ENCODE results near the gene CD163.
A peak's percentile ranks its signal among the peaks of the same experiment; 100 is the strongest.

CD163 gene

DNA sequence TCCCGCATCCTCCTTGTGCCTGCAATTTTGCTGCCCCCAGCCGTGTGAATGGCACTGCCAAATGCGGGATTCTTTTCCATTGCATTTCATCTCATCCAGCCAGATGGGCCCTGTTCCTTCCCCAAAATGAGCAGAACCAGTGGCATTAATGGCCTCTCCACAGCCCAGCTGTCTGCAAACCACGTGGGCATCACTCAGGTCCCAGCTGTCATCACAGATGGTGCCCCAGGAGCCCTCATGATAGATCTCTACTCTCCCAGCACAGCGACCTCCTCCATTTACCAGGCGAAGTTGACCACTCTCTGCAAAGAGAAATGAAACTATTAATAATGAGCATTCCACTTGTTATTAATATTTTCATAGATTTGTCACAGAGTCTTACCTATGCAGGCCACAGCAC is 17.1 kb downstream of the CD163 start:
- peaks cover 3% of the 10 kb centered on the region for H3K27me3 Mint-ChIP-seq (ENCODE audit: low read depth)
- no peaks in the 10 kb centered on the region for H3K36me3 Mint-ChIP-seq (ENCODE audit: low read depth)
- no peak overlapping the region for H3K27ac Mint-ChIP-seq
- H3K4me3 Mint-ChIP-seq: no peak overlapping the region
- H3K4me1 Mint-ChIP-seq (ENCODE audit: low read depth): no peaks in the 10 kb centered on the region
- no peak for DNase-seq (ENCODE audit: low spot score)
- no peaks in the 10 kb centered on the region for H3K9me3 Mint-ChIP-seq

DNA sequence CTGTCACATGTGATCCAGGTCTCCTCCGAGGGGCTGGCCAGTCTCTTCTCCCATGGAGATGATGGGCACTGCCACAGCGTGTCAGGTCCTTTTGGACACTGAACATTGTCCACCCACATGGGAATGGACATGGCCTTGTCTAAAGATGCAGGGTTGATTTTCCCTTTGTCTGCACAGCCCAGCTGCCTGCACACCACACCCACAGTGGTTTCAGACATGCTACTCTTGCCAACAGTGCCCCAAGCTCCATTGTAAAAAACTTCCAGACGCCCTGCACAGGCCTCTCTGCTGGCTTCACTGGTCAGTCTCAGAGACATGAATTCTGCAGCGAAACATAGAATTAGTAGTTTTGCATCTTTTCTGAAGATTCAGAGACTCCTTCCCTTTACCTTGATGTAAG is 18.5 kb downstream of the CD163 start:
- no peak for DNase-seq (ENCODE audit: low spot score)
- Mint-ChIP-seq H3K4me3 (no peak overlapping the region), H3K36me3 (ENCODE audit: low read depth) (no peaks in the 10 kb centered on the region), H3K4me1 (ENCODE audit: low read depth) (no peaks in the 10 kb centered on the region), H3K27ac (no peak overlapping the region), H3K9me3 (no peaks in the 10 kb centered on the region), H3K27me3 (ENCODE audit: low read depth) (peaks cover 3% of the 10 kb centered on the region)

DNA sequence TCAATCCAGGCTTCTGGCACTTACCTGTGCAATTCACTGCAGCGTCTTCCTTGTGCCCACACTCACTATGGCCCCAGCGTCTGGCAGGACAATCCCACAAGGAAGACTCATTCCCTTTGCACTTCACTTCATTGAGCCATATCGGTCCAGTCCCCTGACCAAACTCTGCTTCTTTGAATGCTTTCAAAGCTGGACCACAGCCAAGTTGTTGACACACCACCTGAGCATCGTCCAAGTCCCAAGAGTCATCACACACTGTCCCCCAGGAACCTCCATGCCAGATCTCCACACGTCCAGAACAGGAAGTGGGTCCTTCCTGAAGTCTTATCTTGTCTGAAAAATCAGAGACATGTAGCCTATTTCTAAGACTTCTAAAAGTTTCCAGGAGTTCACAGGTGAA is 20.2 kb downstream of the CD163 start:
- no peaks in the 10 kb centered on the region for H3K36me3 Mint-ChIP-seq (ENCODE audit: low read depth)
- no peak overlapping the region for H3K4me3 Mint-ChIP-seq
- H3K9me3 Mint-ChIP-seq: no peaks in the 10 kb centered on the region
- no peaks in the 10 kb centered on the region for H3K4me1 Mint-ChIP-seq (ENCODE audit: low read depth)
- peaks cover 3% of the 10 kb centered on the region for H3K27me3 Mint-ChIP-seq (ENCODE audit: low read depth)
- DNase-seq (ENCODE audit: low spot score): no peak
- H3K27ac Mint-ChIP-seq: no peak overlapping the region

DNA sequence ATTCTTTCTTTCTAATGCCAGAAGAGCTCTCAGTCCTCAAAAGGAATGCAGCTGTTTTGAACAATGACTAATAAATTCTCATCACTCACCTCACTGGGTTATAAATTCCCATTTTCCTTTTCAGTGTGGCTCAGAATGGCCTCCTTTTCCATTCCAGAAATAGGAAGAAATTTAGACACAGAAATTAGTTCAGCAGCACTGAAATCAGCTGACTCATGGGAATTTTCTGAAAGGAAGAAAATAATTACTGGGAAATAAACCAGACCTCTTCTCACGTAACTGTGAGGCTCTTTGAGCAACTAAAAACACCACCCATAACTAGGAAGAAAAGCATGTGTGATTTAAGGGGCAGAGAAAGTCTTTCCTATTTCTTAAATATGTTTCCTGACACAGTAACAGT is 23.8 kb downstream of the CD163 start:
- DNase-seq (ENCODE audit: low spot score): no peak
- Mint-ChIP-seq H3K27ac (no peak overlapping the region), H3K27me3 (ENCODE audit: low read depth) (no peaks in the 10 kb centered on the region), H3K9me3 (no peaks in the 10 kb centered on the region), H3K4me1 (ENCODE audit: low read depth) (no peaks in the 10 kb centered on the region), H3K4me3 (no peak overlapping the region), H3K36me3 (ENCODE audit: low read depth) (no peaks in the 10 kb centered on the region)

DNA sequence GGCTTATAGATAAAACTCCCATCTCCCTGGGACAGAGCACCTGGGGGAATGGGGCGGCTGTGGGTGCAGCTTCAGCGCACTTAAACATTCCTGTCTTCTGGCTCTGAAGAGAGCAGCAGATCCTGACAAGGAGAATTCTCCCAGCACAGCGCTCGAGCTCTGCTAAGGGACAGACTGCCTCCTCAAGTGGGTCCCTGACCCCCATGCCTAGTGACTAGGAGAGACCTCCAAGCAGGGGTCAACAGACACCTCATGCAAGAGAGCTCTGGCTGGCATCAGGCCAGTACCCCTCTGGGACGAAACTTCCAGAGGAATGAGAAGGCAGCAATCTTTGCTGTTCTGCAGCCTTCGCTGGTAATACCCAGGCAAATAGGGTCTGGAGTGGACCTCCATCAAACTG is 31.5 kb downstream of the CD163 start:
- Mint-ChIP-seq H3K4me3 (no peak overlapping the region), H3K27me3 (ENCODE audit: low read depth) (peaks cover 4% of the 10 kb centered on the region), H3K4me1 (ENCODE audit: low read depth) (no peaks in the 10 kb centered on the region), H3K27ac (no peak overlapping the region), H3K36me3 (ENCODE audit: low read depth) (no peaks in the 10 kb centered on the region), H3K9me3 (no peaks in the 10 kb centered on the region)
- no peak for DNase-seq (ENCODE audit: low spot score)

DNA sequence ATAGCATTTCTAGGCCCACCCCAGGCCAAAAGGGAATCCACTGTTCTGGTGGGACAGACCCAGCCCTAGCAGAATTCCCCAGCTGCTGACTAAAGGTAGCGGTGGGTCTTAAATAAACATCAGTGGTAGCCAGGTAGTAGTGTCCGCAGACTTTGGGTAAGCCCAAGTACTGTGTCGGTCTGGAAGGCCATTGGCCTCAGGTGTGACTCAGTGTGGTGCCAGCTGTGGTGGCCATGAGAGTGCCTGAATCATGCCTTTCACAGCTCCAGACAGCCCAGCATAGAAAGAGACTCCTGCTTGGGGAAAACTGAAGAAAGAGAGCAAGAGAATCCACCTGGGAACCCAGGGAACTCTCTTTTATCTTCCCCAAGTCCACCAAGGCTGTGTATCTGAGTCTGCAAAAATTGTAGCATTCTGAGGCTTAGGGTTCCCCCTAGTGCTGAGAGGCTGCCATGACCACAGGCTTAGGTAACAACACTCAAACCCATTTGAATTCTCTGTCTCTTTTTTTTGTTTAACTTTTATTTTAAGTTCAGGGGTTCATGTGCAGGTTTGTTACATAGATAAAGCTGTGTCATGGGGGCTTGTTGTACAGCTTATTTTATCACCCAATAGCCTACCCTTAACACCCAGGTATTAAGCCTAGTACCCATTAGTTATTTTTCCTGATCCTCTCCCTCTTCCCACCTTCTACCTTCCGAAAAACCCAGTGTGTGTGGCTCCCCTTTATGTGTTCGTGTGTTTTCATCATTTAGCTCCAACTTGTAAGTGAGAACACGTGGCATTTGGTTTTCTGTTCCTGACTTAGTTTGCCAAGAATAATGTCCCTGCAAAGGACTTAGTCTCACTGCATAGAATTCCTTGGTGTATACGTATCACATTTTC is 43.0 kb downstream of the CD163 start:
- H3K27me3 Mint-ChIP-seq (ENCODE audit: low read depth): peaks cover under 1% of the 10 kb centered on the region
- no peaks in the 10 kb centered on the region for H3K9me3 Mint-ChIP-seq
- H3K4me3 Mint-ChIP-seq: no peak overlapping the region
- no peak overlapping the region for H3K27ac Mint-ChIP-seq
- no peak for DNase-seq (ENCODE audit: low spot score)
- H3K4me1 Mint-ChIP-seq (ENCODE audit: low read depth): no peaks in the 10 kb centered on the region
- no peaks in the 10 kb centered on the region for H3K36me3 Mint-ChIP-seq (ENCODE audit: low read depth)

DNA sequence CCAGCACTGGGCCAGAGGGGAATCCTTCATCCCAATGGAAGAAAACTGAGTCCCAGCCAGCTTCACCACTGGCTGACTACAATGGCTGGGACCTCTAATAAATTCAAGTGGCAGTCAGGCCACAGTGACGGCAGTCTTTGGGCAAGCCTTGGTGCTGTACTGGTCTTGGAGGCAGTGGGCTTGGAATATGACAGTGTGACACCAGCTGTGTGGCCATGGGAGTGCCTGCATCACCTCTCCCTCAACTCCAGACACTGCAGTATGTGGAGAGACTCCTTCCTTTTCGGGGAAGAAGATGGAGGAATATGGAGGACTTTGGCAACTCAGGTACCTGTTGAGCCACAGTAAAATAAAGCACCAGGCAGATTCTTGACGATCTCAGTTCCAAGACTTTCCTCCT is 43.6 kb downstream of the CD163 start:
- Mint-ChIP-seq H3K4me3 (no peak overlapping the region), H3K9me3 (no peaks in the 10 kb centered on the region), H3K27ac (no peak overlapping the region), H3K36me3 (ENCODE audit: low read depth) (no peaks in the 10 kb centered on the region), H3K27me3 (ENCODE audit: low read depth) (no peaks in the 10 kb centered on the region), H3K4me1 (ENCODE audit: low read depth) (no peaks in the 10 kb centered on the region)
- no peak for DNase-seq (ENCODE audit: low spot score)

DNA sequence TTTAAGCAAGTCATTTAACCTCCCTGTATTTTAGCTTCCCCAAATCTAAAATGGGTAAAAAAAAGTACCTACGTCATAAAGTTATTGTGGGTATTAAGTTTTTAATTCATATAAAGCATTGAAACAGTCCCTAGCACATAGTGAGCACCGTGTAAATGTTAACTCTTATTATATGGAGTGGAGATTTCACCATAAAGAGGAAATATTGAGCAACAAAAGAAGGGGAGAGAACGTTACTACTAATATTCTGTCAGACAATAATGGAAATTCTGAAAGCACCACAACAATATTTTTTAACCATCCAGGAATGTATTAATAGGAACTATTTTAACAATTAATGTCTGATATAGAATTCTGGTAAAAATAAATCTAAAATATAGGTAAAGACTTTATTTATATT is 51.8 kb downstream of the CD163 start:
- no peaks in the 10 kb centered on the region for H3K36me3 Mint-ChIP-seq (ENCODE audit: low read depth)
- no peak overlapping the region for H3K4me3 Mint-ChIP-seq
- no peak for DNase-seq (ENCODE audit: low spot score)
- H3K9me3 Mint-ChIP-seq: no peaks in the 10 kb centered on the region
- no peak overlapping the region for H3K27ac Mint-ChIP-seq
- no peaks in the 10 kb centered on the region for H3K4me1 Mint-ChIP-seq (ENCODE audit: low read depth)
- H3K27me3 Mint-ChIP-seq (ENCODE audit: low read depth): peaks cover 15% of the 10 kb centered on the region

DNA sequence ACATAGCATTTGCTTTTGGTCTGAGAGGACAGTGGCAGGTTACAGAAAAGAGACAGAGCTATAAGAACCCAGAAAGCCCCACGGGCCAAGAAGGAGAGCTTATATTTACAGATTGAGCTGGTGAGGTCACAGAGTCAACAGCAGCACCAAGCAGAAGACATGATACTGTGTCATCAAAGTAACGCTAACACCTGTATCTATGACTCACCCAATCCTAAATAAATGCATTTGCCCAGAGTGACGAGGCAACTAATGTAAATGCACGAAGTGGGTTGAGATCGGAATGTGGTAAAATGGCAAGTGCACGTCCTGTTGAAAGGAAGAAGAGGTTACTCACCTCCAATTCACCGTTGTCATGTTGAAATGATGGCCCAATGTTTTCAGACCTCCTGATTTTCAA is 52.9 kb downstream of the CD163 start:
- H3K36me3 Mint-ChIP-seq (ENCODE audit: low read depth): no peaks in the 10 kb centered on the region
- H3K27me3 Mint-ChIP-seq (ENCODE audit: low read depth): peaks cover 20% of the 10 kb centered on the region
- no peaks in the 10 kb centered on the region for H3K4me1 Mint-ChIP-seq (ENCODE audit: low read depth)
- no peak for DNase-seq (ENCODE audit: low spot score)
- no peaks in the 10 kb centered on the region for H3K9me3 Mint-ChIP-seq
- H3K4me3 Mint-ChIP-seq: no peak overlapping the region
- no peak overlapping the region for H3K27ac Mint-ChIP-seq

DNA sequence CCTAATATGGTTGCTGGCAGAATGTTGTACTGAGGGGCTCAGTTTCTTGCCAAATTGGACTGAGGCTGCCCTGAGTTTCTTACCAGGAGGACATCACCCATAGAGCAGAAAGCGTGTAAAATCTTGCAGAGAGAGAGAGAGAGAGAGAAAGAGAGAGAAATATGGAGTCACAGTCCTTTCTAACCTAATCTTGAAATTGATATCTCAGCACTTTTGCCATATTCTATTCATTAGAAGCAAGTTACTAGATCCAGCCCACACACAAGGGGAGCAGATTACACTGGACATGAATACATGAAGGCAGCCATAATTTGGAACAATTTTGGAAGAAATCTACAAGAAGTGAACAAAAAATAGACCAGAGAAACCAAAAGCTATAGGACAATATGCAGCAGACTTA is 55.5 kb downstream of the CD163 start:
- H3K4me1 Mint-ChIP-seq (ENCODE audit: low read depth): no peaks in the 10 kb centered on the region
- peaks cover 22% of the 10 kb centered on the region for H3K27me3 Mint-ChIP-seq (ENCODE audit: low read depth)
- no peaks in the 10 kb centered on the region for H3K36me3 Mint-ChIP-seq (ENCODE audit: low read depth)
- no peak for DNase-seq (ENCODE audit: low spot score)
- no peak overlapping the region for H3K4me3 Mint-ChIP-seq
- no peak overlapping the region for H3K27ac Mint-ChIP-seq
- H3K9me3 Mint-ChIP-seq: no peaks in the 10 kb centered on the region

DNA sequence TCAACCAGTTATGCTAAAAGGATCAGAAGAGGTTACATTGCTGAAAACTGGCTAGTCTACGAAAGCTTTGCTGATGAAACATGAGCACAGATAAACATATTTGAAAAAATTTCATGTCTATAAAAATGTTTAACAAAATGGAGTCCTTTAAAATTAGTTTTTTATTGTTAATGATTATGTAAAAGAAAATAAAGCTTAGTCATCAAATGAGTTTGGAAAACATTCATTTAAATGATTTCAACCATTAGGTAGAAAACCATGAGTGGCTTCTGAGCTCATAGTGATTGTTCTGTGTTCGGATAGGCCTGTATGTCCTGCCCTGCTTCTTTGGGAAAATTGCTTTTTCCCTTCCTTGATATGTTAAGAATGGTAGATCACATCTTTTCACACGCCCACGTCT is 59.0 kb downstream of the CD163 start:
- H3K4me3 Mint-ChIP-seq: no peak overlapping the region
- no peaks in the 10 kb centered on the region for H3K36me3 Mint-ChIP-seq (ENCODE audit: low read depth)
- H3K9me3 Mint-ChIP-seq: no peaks in the 10 kb centered on the region
- no peak overlapping the region for H3K27ac Mint-ChIP-seq
- DNase-seq (ENCODE audit: low spot score): no peak
- H3K4me1 Mint-ChIP-seq (ENCODE audit: low read depth): no peaks in the 10 kb centered on the region
- peaks cover 43% of the 10 kb centered on the region for H3K27me3 Mint-ChIP-seq (ENCODE audit: low read depth)

DNA sequence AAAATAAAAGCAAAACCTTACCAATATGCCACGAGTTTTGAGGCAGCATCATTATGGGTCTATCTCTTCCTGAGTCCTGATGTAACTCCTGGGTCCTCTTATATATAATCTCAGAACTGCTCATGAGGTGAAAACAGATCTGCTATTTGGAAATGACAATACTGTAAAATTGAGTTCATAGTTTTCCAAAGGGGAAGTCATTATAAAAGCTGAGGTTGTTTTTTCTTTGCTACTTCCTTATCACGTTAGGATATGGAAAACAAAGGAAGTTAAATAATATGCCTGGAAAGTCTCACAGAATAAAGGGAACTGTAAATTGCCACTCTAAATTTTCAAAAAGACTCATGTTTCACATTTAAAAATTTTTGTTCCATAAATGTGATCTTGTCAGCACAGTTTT is 59.5 kb downstream of the CD163 start, which contains the start of gene CD163L1:
Gene CD163L1, minus strand, starts transcription at position 78 of the 400 bp plus-strand sequence. Its CDS starts 26 bp downstream, at position 52.
- H3K9me3 Mint-ChIP-seq: no peaks in the 10 kb centered on the region
- H3K27me3 Mint-ChIP-seq (ENCODE audit: low read depth): peaks cover 48% of the 10 kb centered on the region
- no peaks in the 10 kb centered on the region for H3K36me3 Mint-ChIP-seq (ENCODE audit: low read depth)
- DNase-seq (ENCODE audit: low spot score): no peak
- H3K27ac Mint-ChIP-seq: no peak within 1 kb of the TSS
- H3K4me1 Mint-ChIP-seq (ENCODE audit: low read depth): no peaks in the 10 kb centered on the region
- H3K4me3 Mint-ChIP-seq: no peak within 1 kb of the TSS

DNA sequence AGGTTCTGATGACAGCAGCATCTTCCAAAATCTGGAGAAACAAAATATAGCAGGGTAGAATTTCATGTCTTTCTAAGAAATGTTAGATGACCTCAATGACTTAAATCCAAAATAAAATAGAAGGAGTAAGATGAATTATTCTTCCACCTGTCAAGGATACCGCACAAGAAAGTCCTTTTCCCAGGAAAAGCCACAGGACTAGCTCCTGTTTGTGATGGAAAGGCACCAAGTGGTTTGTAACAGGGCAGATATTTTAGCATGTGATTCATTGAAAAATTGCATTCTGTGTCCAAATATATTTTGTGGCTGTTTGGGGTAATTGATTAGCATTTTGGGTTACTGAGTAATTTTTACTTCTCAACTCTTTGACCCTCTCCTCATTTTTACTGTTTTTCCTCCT is 62.4 kb downstream of the CD163 start:
- DNase-seq (ENCODE audit: low spot score): no peak
- H3K9me3 Mint-ChIP-seq: no peaks in the 10 kb centered on the region
- no peak overlapping the region for H3K4me3 Mint-ChIP-seq
- no peak overlapping the region for H3K27ac Mint-ChIP-seq
- H3K36me3 Mint-ChIP-seq (ENCODE audit: low read depth): no peaks in the 10 kb centered on the region
- no peaks in the 10 kb centered on the region for H3K4me1 Mint-ChIP-seq (ENCODE audit: low read depth)
- H3K27me3 Mint-ChIP-seq (ENCODE audit: low read depth): peaks cover 48% of the 10 kb centered on the region

DNA sequence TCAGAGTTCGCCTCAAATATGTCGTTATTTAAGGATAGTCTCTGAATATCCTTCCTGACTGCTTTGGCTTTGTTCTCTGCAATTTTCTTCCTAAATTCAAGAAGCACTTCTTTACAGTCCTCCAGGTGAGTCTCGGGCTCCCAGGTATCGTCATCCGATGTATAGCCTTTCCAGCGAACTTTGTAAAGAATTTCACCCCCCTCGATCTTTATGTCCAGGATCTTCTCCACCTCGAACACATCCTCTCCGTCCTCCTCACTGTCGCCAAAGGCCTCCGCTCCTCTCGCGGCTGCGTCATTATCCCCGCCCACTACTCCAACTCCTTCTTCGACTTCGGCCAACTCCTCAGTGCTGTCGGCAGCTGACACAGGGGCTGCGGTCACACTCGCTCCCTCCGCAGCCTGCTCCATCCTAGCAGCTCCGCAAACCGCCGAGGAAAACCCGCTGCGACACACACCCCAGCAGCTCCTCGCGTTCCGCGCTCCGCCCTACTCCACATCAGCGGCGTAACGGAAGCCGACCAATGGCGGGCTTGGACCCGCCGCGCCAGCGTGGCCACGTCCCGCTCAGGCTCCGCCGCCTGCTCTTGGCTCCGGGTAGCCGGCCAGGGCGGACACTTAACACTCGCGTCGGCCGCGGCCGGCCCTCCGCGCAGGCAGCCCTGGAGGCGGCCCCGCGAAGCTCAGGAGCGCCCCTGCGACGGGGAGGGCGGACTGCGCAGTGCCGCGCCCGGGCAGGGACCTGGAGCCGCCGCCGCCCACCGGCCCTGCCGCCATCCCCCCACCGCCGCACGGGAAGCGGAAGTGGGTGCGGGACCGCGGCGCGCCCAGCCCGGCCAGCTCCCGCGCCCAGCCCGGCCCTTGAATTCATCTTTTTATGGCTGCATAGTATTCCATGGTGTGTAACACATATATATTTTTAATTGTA is 63.7 kb downstream of the CD163 start:
- H3K36me3 Mint-ChIP-seq (ENCODE audit: low read depth): no peaks in the 10 kb centered on the region
- H3K4me1 Mint-ChIP-seq (ENCODE audit: low read depth): no peaks in the 10 kb centered on the region
- H3K27ac Mint-ChIP-seq: no peak overlapping the region
- peak overlapping the region; percentile 15 for H3K4me3 Mint-ChIP-seq
- H3K27me3 Mint-ChIP-seq (ENCODE audit: low read depth): peaks cover 43% of the 10 kb centered on the region
- DNase-seq (ENCODE audit: low spot score): peak; percentile 17
- no peaks in the 10 kb centered on the region for H3K9me3 Mint-ChIP-seq
